Tibial nerve (tissue), 4 donors: ENCODE results near the gene ADGRL1. TPM values are rescaled to one million over a fixed set of nuclear protein-coding genes. Genes with fewer than 3 reads are reported as not detected.
"Not testable (repeated sequence)": the region's sequence is repeated elsewhere in the genome, so short reads cannot be mapped to it uniquely, and the experiment has no call there.

ENCODE experiments used
- DNase-seq, 2 donors: peaks; one replicate each; pipeline ENCODE4 v3.0.0-alpha.2; 2019; ENCODE audit warnings: low spot score in 2 of 2
- H3K27ac ChIP-seq, 4 donors: fragments of 200-600 bp; sonication (generic) in 3 of 4; one replicate each; pipeline ENCODE4 v1.5.1; 2017 to 2019; ENCODE audit warnings: mild to moderate bottlenecking in 1 of 4
- H3K27me3 ChIP-seq, 2 donors: fragments of 200-600 bp; sonication (generic) in 1 of 2; one replicate each; pipeline versions ENCODE4 v1.5.1 to v1.6.0; 2017 to 2019
- H3K36me3 ChIP-seq, 3 donors: fragments of 200-600 bp; sonication (generic); one replicate each; pipeline ENCODE4 v1.5.1; 2018 to 2019
- H3K4me1 ChIP-seq, 4 donors: fragments of 200-600 bp; sonication (generic) in 3 of 4; one replicate each; pipeline ENCODE4 v1.5.1; 2017 to 2019
- H3K4me3 ChIP-seq, 4 donors: fragments of 200-600 bp; sonication (generic) in 3 of 4; one replicate each; pipeline ENCODE4 v1.5.1; 2017 to 2019; ENCODE audit warnings: mild to moderate bottlenecking in 1 of 4, moderate library complexity in 1 of 4
- H3K9me3 ChIP-seq, 4 donors: fragments of 200-600 bp; sonication (generic) in 3 of 4; one replicate each; pipeline ENCODE4 v1.5.1; 2017 to 2019
- EP300 ChIP-seq, 2 donors: sonication (generic); formaldehyde crosslinking; IDR thresholded peaks; one replicate each; pipeline ENCODE4 v1.6.1; 2017; ENCODE audit warnings: antibody characterized with exemption in 2 of 2, mild to moderate bottlenecking in 1 of 2
- POLR2A ChIP-seq, 2 donors: fragments of 450-650 bp; IDR thresholded peaks; one replicate each; pipeline ENCODE4 v1.6.1; 2017; ENCODE audit warnings: antibody characterized with exemption in 2 of 2, mild to moderate bottlenecking in 2 of 2, moderate library complexity in 2 of 2
- WGBS, 2 donors: methylation state at CpG; one replicate each; pipeline ENCODE4 v1.1.5; 2018; 5-methylcytosine and 5-hydroxymethylcytosine counted together
- total RNA-seq, 4 donors: library from RNA; depleted of rRNA; stranded (reverse); fragments of >200 nt; gene quantifications; one replicate each; pipeline ENCODE4 v1.1.0, GENCODE V29; 2016
- TF ChIP-seq, protein P1 (sequence below), 5 experiments: fragments of 200-600 bp in 3 of 5; fragments of 450-650 bp in 2 of 5; sonication (generic) in 3 of 5; IDR thresholded peaks; one replicate each; pipeline ENCODE4 v1.5.1; 2016 to 2019; ENCODE audit warnings: antibody characterized with exemption in 5 of 5, mild to moderate bottlenecking in 3 of 5, moderate library complexity in 2 of 5

Gene ADGRL1
- total RNA-seq, 4 donors from 2014 or later: 8.0 to 17.5 (median 11.2) TPM

DNA sequence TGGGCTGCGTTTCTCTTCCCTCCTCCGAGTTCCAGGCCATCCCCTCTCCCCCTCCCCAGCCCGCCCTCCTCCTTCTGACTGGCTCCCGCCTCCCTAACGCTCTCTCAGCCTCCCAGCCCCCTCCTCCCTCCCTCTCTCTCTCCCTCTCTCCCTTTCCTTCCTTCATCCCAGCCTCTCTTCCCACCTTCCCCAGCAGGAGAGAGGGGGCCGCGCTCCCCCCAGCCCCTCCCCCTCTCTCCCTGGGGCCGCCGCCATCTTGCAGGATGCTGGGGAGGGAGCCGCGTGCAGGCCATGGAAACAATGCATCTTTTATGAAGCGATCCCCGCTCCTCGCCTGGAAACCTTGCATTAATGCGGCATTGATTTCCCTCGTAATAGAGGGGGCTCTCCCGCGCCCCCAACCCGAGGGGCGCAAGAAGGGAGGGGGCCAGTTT is 42.6 kb upstream of the ADGRL1 start:
- Histone ChIP-seq H3K36me3 (no peaks in the 10 kb centered on the region), H3K4me1 (peaks cover 0 to 20% (median 3%) of the 10 kb centered on the region in 4 donors), H3K9me3 (no peaks in the 10 kb centered on the region), H3K27ac (peak overlapping the region in 3 of 4 donors; percentile 19 to 54 (median 43)), H3K27me3 (peaks cover 0 to 17% of the 10 kb centered on the region in 2 donors), H3K4me3 (peak overlapping the region; percentile 36 to 55 (median 50))
- 1% methylated on average over 16 to 19 of the region's 20 CpGs for WGBS, 2 donors
- peak; percentile 14 to 21 for DNase-seq
- TF ChIP-seq POLR2A (IDR thresholded peaks at IDR 0.05) (no peak), EP300 (IDR thresholded peaks at IDR 0.05) (no peak)
- TF ChIP-seq, protein P1, sequence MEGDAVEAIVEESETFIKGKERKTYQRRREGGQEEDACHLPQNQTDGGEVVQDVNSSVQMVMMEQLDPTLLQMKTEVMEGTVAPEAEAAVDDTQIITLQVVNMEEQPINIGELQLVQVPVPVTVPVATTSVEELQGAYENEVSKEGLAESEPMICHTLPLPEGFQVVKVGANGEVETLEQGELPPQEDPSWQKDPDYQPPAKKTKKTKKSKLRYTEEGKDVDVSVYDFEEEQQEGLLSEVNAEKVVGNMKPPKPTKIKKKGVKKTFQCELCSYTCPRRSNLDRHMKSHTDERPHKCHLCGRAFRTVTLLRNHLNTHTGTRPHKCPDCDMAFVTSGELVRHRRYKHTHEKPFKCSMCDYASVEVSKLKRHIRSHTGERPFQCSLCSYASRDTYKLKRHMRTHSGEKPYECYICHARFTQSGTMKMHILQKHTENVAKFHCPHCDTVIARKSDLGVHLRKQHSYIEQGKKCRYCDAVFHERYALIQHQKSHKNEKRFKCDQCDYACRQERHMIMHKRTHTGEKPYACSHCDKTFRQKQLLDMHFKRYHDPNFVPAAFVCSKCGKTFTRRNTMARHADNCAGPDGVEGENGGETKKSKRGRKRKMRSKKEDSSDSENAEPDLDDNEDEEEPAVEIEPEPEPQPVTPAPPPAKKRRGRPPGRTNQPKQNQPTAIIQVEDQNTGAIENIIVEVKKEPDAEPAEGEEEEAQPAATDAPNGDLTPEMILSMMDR (IDR thresholded peaks at IDR 0.05): no peak

DNA sequence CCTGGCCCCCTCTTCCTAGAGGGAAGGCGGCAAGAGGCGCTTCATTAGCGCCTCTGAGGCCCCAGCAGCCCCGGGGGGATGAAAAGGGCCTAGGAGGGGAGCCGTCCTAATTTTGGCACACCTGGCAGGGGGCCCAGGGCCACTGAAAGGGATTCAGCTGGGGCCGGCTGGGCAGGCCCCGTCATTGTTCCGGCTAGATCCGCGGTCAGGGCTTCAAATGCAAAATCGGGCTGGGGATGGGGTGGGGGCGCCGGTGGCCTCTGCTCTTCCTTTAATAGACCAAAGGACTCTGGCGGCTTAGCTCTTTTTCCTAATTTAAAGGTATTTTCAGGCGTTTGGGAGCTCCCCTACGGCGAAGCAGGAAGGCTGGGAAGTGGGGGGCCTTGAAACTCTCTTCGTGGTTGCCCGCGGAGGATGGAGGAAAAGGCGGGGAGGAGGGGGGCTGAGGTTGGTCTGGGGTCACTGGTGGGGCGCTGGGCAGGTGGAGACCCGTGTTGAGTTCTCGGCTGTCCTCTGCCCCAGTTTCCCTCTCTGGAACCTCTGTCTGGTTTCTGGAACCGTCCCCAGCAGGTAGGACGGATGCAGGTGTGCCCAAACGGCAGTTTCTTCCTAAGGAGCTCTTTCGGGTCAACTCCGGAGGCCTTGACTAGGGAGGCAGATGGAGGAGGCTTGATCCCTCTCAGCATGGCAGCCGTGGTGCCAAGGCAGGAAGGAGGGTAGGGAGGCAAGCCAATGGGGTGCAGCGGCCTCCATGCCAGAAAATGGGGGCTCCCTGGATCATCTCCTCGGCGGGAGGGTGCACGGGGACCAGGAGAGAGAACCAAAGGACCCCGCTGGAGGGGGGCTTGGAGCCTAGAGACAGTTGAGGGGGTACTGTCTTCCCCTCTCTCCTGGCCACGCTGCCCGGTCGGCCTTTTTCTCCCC is 41.8 kb upstream of the ADGRL1 start:
- peaks cover 0 to 17% of the 10 kb centered on the region in 2 donors for H3K27me3 ChIP-seq
- H3K27ac ChIP-seq: peak overlapping the region in 1 of 4 donors; percentile 54
- not testable (repeated sequence) for DNase-seq, H3K9me3 ChIP-seq, H3K36me3 ChIP-seq
- peak overlapping the region in 3 of 4 donors; percentile 48 to 55 (median 51) for H3K4me3 ChIP-seq
- H3K4me1 ChIP-seq: peaks cover 0 to 20% (median 3%) of the 10 kb centered on the region in 4 donors
- 7 to 12% methylated on average over 32 to 34 of the region's 38 CpGs for WGBS, 2 donors

DNA sequence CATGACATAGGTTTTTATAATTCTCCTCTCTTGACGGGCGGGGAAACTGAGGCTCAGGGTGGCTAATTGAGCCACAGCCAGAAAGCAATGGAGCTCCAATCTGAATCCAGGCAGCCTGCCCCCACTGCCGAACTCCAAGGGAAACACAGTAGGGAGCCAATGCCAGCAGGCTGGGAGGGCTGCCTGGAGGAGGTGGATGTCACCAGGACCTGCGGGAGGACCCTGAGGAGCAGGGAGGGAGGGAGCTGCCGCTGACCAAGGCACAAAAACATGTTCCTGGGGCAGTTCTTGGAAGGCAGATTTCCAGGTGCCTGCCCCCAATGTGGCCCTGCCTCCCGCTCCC is 41.2 kb upstream of the ADGRL1 start:
- not testable (repeated sequence) for H3K9me3 ChIP-seq, DNase-seq, H3K27ac ChIP-seq, H3K36me3 ChIP-seq
- H3K27me3 ChIP-seq: peaks cover 0 to 17% of the 10 kb centered on the region in 2 donors
- H3K4me1 ChIP-seq: peaks cover 0 to 20% (median 3%) of the 10 kb centered on the region in 4 donors
- WGBS, 2 donors: 69% methylated on average over 6 of the region's 6 CpGs
- peak overlapping the region in 1 of 4 donors; percentile 51 for H3K4me3 ChIP-seq

DNA sequence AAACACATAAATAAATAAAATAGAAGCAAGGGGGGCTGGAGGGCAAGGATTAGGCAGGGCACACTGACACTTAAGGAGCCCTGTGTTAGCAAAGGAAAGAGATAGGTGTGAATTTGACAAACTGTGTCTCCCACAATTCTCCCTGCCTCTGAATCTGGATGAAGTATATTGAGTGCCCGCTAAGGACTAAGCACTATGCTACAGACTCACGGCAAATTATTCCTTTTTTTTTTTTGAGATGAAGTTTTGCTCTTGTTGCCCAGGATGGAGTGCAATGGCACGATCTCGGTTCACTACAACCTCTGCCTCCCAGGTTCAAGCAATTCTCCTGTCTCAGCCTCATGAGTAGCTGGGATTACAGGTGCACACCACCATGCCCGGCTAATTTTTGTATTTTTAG is 38.4 kb upstream of the ADGRL1 start:
- H3K9me3 ChIP-seq, DNase-seq, H3K4me3 ChIP-seq, H3K27ac ChIP-seq, H3K36me3 ChIP-seq: not testable (repeated sequence)
- 74% methylated on average over 5 of the region's 5 CpGs for WGBS, 2 donors
- Histone ChIP-seq H3K27me3 (peaks cover 0 to 17% of the 10 kb centered on the region in 2 donors), H3K4me1 (peaks cover 0 to 19% (median 3%) of the 10 kb centered on the region in 4 donors)

DNA sequence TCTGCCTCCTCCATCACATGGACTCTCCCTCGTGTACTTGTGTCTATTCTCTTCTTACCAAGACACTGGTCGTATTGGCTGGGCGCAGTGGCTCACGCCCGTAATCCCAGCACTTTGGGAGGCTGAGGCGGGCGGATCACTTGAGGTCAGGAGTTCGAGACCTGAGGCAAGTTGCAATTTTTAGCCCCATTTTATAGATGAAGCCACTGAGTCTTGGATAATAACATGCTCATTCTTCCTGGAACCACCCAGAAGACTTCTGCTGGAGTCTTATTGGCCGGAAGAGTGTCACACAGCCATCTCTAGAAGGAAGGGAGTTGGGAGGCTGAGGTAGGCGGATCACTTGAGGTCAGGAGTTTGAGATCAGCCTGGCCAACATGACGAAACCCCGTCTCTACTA is 37.7 kb upstream of the ADGRL1 start:
- H3K4me3 ChIP-seq, DNase-seq, H3K36me3 ChIP-seq, H3K9me3 ChIP-seq, H3K27ac ChIP-seq: not testable (repeated sequence)
- H3K4me1 ChIP-seq: peaks cover 0 to 12% (median 3%) of the 10 kb centered on the region in 4 donors
- 83 to 85% methylated on average over 12 of the region's 12 CpGs for WGBS, 2 donors
- H3K27me3 ChIP-seq: peaks cover 0 to 11% of the 10 kb centered on the region in 2 donors

DNA sequence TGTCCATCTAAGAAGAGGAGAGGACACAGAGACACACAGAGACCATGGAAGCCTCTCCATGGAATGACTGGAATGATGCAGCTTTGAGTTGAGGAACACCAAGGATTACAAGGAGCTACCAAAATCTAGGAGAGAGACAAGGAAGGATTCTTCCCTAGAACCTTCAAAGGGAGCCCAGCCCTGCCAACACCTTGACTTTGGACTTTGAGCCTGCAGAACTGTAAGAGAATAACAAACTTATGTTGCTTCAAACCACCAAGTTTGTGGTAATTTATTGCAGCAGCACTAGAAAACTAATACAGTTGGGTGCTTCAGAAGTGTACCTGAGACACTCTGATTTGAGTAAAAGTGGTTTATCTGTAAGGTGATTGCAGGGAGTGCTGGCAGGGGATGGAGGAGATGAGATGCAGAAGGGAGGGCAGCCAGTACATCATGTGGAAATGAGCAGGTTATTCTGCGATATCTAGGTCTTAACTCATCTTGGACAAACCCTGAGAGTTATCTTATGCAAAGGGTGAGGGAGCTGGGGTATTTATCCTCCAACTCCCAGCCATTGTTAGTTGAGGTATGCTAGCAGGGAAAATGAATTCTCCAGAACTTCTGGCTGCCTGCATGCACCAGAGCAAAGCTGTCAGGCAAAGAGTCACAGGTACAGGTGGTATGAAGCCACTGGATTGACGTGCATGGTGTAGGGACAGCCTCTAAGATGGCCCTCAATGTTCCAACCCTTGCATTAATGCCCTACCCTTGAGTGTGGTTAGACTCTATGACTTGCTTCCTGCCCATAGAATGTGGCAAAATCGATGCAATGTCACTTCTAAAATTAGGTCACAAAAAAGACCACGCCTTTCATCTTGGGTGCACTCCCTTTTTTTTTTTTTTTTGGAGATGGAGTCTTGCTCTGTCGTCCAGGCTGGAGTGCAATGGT is 31.3 kb upstream of the ADGRL1 start:
- Histone ChIP-seq H3K27me3 (no peaks in the 10 kb centered on the region), H3K36me3 (no peaks in the 10 kb centered on the region), H3K27ac (no peak overlapping the region), H3K9me3 (peaks cover 0 to 19% (median 0%) of the 10 kb centered on the region in 4 donors), H3K4me1 (no peaks in the 10 kb centered on the region), H3K4me3 (no peak overlapping the region)
- TF ChIP-seq, protein P1 (IDR thresholded peaks at IDR 0.05): no peak
- no peak for TF ChIP-seq EP300 (IDR thresholded peaks at IDR 0.05)
- no peak for TF ChIP-seq POLR2A (IDR thresholded peaks at IDR 0.05)
- 80 to 86% methylated on average over 5 of the region's 5 CpGs for WGBS, 2 donors
- no peak for DNase-seq

DNA sequence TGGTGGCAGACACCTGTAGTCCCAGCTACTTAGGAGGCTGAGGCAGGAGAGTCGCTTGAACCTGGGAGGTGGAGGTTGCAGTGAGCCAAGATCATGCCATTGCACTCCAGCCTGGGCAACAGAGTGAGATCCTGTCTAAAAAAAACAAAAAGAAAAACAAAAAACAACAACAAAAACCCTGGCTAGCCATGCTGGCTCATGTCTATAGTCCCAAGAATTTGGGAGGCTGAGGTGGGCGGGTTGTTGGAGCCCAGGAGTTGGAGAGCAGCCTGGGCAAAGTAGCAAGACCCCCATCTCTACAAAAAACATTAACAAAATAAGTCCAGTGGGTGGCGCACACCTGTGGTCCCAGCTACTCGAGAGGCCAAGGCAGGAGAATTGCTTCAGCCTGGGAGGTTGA is 27.0 kb upstream of the ADGRL1 start:
- not testable (repeated sequence) for H3K27me3 ChIP-seq, H3K4me3 ChIP-seq, H3K36me3 ChIP-seq, DNase-seq, H3K27ac ChIP-seq, H3K4me1 ChIP-seq
- H3K9me3 ChIP-seq: peaks cover 0 to 15% (median 0%) of the 10 kb centered on the region in 4 donors
- WGBS, 2 donors: 96 to 97% methylated on average over 4 of the region's 4 CpGs

DNA sequence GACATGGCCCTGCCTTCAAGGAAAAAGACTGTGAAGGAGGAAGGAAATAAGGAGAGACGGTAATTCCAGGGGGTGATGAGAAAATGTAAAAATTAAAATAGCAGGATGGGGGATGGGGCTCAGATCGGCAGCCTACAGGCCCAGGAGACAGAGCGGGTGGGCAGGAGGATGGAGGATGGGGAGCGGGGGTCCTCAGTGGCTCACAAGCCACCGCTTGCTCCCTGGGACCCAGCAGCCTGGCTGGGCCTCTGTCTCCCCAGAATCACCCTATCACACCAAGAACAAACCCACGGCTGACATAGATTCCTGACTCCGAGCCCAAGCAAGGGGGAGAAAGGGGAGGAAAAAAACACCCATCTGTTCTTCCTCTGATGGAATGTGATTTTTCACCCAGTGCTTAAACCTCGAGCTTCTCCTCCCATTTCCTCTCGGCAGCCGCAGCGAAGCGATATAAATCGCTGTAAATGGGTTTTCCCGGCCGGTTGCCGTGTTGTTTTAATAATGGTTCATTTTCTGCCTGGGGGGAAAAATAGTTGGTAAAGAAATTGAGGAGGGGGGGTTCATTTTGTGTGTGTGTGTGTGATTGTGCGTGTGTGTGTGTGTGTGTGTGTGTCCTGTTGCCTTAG is 22.6 kb upstream of the ADGRL1 start:
- DNase-seq, H3K4me3 ChIP-seq, H3K27ac ChIP-seq: not testable (repeated sequence)

DNA sequence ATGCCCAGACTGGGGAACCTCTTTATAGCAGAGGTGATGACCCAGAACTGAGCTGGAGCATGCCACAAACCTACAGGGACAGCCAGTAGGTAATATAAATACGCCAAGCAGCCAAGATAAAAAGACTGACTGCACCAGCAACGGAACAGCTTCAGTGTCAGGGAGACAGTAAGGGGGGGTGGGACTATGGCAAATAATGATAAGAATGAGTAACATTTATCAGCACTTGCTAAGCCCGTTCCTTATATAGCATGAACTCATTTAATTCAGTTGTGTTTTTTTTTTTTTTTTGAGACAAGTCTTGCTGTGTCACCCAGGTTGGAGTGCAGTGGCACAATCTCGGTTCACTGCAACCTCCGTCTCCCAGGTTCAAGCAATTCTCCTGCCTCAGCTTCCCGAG is 20.5 kb upstream of the ADGRL1 start:
- DNase-seq, H3K4me1 ChIP-seq, H3K27me3 ChIP-seq, H3K27ac ChIP-seq, H3K36me3 ChIP-seq, H3K4me3 ChIP-seq, H3K9me3 ChIP-seq: not testable (repeated sequence)
- 88 to 91% methylated on average over 6 of the region's 6 CpGs for WGBS, 2 donors

More for the DNA sequence above, 22.6 kb upstream of the ADGRL1 start:
- not testable (repeated sequence) for H3K36me3 ChIP-seq, H3K9me3 ChIP-seq, H3K4me1 ChIP-seq, H3K27me3 ChIP-seq
- 7 to 11% methylated on average over 17 of the region's 17 CpGs for WGBS, 2 donors
